HG03575 (cell line): ENCODE results near the gene LRR1.
"Not testable (repeated sequence)": the region's sequence is repeated elsewhere in the genome, so short reads cannot be mapped to it uniquely, and the experiment has no call there.

ENCODE experiments used
- ATAC-seq: cut with Tn5 transposase; IDR thresholded peaks from one replicate; pipeline ENCODE4 v1.9.1; 2021; ENCODE audit not compliant: unreplicated experiment, insufficient number of reproducible peaks, low FRiP score; ENCODE audit errors: extremely low read depth

LRR1 gene

DNA sequence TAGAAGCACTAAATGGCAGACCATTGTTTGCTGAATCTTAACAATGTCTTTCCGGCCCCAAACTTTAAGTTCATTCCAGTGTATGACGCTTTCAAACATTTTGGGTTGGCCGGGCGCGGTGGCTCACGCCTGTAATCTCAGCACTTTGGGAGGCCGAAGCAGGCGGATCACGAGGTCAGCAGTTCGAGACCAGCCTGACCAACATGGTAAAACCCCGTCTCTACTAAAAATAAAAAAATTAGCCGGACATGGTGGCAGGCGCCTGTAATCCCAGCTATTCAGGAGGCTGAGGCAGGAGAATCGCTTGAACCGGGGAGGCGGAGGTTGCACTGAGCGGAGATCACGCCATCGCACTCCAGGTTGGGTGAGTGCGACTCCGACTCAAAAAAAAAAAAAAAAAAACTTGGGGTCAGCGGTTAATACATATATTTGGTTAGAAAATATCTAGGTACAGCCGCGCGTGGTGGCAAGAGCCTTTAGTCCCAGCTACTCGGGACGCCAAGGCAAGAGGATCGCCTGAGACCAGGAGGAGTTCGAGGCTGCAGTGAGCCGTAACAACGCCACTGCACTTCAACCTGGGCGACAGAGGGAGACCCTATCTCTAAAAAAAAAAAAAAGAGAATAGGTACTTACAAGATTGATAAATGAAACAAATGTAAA lies 13.6 kb upstream of the LRR1 start:
- ATAC-seq = not testable (repeated sequence)

DNA sequence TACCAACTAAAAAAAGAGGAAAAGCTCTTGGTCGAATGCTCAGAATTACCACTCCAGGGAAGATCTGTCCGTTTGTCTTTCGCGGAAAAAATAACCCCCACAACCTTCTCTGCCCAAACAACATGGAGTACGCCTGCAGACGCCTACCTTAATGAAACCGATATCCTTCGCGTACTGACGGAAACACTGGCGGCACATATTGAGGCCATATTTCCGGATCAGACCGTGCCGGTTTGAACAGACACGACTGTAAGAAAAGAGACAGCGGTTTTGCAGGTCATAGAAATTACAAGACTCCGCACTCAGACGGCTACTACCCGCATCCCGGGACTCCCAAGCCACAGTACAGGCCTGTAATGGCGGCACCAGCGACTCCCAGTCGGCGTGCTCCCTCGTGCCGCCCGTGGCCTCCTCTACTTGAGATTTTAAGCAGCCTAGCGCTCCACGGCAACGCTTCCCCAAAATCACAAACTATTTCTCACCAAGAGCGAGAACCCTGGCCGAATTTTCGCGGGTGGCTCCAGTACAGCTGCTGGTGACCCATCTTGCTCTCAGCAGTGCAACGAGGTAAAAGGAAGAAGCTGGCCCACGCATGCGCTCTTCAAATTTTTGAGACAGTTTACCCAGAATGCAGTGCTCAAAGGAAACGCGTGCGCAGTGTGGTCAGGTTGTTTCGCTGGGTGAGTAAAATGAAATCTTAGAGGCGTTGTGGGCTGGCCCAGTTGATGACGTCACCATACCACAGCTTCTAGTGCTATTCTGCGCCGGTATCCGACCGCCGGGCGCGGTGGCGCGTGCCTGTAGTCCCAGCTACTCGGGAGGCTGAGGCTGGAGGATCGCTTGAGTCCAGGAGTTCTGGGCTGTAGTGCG lies 12.7 kb upstream of the LRR1 start, which contains the start of gene RPS29:
RPS29 (minus strand) TSS at position 578 of the 870 bp plus-strand sequence; CDS start at position 544, 34 bp downstream.
- ATAC-seq = peak; percentile 88

DNA sequence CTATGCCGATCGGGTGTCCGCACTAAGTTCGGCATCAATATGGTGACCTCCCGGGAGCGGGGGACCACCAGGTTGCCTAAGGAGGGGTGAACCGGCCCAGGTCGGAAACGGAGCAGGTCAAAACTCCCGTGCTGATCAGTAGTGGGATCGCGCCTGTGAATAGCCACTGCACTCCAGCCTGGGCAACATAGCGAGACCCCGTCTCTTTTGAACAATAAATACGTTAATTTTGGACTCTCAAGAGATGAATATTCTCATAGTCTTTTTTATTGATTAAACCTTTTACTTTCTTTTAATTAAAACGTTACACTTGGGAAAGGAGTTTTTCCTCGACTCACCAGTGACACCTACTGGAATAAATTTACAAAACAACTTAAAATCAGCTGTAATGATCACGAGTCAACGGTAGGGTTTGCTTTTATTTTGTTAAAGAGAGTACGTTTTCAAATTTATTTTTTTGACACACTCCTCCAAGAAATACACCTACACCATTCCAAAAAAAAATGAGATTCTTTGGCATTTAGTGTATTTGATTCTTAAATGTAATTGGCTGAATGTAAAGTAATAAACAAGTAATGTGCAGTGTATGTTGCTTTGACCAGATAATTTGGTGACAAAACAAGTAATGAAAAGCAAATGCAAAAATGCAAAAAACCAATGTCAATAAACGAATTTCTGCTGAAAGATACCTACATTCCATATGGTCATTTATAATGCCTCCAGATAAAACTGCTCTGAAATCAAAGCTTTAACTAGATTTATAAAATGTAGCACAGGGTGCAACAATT lies 11.9 kb upstream of the LRR1 start:
- ATAC-seq = peak; percentile 19

DNA sequence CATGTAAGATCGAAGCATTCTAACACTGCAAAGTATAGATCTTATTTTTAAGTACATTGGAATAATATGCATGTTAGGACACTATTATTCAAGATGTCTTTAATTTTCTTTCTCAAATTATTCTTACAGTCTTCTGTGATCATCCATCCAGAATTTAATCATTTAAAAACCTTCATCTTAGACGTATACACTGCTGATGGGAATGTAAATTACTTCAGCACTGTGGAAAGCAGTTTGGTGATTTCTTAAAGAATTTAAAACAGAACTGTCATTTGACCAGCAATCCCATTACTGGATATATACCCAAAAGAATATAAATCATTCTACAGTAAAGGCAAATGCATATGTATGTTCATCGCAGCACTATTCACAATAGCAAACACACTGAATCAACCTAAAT lies 9.4 kb upstream of the LRR1 start:
- ATAC-seq = no peak

DNA sequence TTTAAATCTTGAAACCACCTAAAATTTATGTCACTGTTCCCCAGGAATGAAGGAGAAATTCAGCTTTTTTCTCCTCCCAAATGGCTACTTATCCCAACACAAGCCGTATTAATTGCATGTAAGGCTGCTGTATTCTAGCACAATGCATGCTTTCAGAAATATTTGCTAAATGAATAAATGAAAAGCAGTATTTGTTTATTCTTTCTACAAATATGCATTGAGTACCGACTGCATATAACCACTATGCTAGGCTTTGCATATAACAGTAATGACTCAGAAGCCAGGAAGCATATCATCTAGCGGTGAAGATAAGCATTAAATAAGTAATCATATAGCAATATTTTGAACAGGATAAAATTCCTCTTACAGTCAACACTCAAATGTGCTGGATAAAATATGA lies 5.7 kb upstream of the LRR1 start:
- no peak for ATAC-seq

DNA sequence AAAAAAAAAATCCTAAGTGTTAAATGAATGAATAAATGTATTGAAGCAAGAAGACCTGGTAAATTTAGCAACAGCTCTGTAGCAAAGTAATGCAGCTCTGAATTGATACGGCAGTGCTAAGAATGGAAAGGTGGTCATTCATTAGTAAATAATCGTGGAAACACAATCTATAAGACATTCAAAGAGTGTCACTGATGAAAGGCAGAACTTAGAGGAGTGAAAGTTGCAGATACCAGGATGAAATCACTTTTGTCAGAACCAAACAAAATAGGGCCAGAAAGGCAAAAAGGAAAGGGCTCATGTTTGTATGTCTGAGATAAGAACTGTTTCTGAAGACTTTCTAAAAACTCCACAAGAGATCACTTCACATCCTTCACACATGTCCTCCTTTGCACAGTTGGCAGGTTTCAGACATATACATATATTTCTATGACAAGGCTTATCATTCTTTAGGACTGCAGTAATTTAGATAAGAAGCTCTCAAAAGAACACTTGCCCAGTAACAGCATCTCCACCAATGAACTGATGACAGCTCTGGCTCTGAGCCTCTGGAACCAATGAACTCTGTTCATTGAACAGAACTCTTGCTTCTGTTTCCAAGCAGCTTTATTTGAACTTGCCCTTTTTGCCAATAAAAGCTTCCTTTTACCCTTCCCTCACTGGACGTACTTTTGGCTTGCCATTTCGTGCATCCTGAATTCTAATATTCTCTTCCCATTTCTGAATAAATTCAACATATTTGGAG lies 4.2 kb upstream of the LRR1 start:
- ATAC-seq = no peak

DNA sequence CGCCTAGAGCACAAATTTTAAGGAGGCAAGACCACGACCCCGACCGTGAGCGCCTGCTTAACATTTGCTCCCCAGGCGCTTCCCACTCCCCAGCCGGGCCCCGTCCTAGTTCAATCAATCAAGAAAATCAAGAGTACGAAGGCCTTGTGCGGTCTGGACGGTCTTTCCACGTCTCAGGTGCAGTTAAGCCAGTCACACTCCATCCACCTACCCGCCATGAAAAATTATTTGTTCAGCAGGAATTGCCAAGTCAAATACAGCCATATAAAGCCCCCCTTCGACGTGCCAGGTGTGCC lies 603 bp upstream of the LRR1 start:
- no peak for ATAC-seq

DNA sequence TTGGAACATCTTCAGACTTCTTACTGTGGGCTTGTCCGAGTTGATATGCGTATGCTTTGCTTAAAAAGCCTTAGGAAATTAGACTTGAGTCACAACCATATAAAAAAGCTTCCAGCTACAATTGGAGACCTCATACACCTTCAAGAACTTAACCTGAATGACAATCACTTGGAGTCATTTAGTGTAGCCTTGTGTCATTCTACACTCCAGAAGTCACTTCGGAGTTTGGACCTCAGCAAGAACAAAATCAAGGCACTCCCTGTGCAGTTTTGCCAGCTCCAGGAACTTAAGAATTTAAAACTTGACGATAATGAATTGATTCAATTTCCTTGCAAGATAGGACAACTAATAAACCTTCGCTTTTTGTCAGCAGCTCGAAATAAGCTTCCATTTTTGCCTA lies 8.8 kb downstream of the LRR1 start:
- no peak for ATAC-seq

DNA sequence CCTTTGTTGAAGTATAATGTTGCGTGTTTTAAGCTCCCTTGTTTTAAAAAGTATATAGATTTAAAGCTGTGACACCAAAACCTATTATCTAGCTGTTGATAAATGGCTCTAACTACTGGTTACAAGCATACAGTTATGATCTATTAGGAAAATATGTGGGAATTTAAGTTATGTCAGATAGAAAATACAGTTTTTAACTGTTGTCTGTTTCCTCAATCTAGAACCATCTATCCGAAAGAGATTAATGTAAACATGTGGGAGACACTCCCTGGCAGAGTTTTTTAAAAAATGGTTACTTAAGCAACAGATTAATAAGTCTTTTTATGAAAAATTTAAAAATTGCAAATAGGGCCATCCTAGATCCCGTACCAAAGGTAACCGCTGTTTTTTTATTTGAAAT lies 13.5 kb downstream of the LRR1 start:
- no peak for ATAC-seq

DNA sequence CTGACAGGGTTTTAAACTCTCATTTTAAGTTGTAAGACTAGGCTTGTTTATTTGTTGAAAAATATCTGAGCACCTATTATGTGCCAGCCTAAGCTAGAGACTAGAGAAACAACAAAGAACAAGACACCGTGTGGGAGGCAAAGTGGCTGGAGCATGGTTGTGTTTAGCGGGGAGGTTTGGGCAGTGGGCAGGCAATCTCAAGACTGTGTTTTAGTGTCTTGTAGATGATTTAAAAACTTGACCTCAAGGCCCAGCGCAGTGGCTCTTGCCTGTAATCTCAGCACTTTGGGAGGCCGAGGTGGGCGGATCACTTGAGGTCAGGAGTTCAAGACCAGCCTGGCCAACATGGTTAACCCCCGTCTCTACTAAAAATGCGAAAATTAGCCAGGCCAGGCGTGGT lies 13.9 kb downstream of the LRR1 start:
- ATAC-seq = no peak

DNA sequence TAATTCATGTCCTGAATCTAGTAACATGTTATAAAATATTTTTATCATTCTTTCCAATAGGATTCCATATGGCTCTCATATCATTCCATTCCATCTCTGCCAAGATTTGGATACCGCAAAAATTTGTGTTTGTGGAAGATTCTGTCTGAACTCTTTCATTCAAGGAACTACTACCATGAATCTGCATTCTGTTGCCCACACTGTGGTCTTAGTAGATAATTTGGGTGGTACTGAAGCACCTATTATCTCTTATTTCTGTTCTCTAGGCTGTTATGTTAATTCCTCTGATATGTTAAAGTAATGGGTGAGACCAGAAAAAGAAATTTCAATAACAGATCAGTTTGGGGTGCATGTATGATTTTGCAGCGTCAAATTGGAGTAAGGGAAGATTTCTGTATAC lies 15.5 kb downstream of the LRR1 start:
- no peak for ATAC-seq

DNA sequence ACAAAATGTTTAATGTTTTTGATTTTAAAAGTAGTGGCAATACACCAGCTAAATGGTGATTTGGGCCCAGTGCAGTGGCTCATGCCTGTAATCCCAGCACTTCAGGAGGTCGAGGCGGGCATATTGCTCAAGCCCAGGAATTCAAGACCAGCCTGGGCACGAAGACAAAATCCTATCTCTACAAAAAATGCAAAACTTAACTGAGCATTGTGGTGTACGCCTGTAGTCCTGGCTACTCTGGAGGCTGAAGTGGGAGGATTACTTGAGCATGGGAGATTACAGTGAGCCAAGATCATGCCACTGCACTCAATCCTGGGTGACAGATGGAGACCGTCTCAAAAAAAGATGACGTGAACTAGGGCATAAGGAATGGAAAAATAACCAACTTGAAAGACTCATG lies 17.0 kb downstream of the LRR1 start:
- ATAC-seq = no peak

DNA sequence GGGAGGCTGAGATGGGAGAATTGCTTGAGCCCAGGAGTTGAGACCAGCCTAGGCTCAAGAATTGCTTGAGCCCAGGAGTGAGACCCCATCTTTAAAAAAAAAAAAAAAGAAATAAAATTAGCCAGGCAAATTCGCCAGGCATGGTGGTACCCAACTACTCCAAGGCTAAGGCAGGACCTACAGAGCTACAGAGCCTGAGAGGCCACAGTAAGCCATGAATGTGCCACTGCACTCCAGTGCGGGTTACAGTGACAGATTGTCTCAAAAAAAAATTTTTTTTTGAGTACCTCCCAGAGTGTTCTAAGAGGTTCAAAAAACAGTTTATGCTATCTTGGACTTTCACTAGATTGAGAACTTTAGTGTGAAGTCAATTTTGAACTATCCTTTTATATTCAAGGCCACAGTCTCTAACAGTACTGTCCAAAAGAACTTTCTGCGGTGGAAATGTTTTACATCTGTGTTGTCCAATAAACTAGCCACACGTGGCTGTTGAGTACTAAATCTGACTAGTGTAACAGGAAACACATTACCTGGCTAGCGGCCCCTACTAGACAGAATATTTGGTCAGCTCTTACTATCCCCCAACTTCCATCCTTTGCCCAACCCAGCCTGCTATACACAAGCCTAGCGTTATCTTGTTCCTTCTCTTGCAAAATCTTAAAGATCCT lies 19.2 kb downstream of the LRR1 start:
- no peak for ATAC-seq

DNA sequence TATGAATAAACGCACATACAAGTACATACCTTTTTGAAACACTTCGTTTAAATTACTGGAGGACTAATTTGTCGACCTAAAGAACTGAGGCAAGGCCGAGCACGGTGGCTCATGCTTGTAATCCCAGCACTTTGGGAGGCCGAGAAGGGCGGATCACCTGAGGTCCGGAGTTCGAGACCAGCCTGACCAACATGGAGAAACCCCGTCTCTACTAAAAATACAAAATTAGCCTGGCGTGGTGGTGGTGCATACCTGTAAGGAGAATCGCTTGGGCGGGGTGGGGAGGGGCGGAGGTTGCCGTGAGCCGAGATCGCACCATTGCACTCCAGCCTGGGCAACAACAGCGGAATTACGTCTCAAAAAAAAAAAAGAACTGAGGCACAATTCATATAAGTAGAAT lies 20.5 kb downstream of the LRR1 start:
- not testable (repeated sequence) for ATAC-seq

DNA sequence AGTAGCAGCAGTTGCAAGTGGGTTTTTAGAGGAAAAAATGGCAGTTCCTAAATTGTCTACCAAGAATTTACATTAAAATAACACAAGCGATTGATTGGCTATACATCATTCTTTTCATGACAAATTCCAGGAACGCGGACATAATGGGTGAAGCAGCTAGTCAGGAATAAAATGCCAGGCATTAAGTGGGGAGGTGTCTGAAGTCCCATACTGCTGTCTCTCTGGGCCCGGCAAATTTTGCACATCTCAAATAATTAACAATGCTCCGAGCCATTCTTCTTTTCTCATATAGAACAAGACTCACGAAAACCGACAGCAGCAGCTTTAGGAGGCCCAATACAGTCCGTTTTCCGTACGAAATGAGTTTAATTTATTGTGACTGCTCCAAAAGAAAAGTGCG lies 21.0 kb downstream of the LRR1 start:
- no peak for ATAC-seq

DNA sequence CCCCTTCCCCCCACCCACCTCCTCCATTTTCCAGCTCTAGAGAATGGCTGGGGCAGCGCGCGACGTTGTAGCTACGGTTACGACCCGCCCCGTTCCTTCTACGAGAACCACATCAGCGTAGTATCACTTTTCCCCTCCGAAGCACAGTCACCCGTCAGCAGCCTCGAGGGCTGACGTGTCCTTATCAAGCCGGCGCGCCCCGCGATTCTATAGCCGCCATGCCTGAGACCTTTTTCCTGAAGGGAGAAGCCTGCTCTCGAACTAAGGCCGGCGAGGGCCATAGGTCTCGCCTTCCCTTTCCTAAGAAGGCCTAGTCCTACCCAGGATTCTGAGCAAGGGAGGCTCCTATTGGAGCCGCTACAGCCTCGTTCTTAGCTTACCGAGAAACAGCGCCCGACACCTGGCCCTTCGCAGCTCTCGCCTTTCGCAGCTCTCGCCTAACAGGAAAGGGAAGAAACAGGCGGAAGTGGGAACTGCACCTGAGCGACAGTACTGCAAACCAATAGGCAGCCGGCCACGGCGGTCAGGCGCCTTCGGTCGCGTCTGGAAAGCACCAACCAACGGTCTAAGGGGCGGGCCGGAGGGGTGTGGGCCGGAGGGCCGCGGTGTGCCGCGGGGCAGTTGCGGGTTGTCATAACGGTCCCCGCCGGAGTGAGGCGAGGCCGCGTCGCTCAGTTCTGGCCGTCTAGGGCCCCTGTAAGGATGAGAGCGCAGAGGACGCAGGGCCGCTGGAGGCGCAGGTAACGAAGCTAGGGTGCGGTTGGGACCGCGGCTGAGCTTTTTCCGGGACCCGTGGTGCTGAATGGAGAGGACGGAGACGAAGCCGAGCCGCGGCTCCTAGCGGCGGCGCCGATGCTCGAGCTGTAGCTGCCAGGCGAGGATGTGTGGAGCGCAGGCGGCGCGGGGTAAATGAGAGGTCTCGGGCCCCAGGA lies 21.7 kb downstream of the LRR1 start, which contains the start of the genes MGAT2 and RPL36AL:
MGAT2 (plus strand) TSS at position 618 of the 932 bp plus-strand sequence. CDS start 470 bp downstream, outside the sequence.
RPL36AL (minus strand) TSS at position 445 of the 932 bp plus-strand sequence. CDS start 1,522 bp downstream, outside the sequence.
- ATAC-seq = peak; percentile 73

DNA sequence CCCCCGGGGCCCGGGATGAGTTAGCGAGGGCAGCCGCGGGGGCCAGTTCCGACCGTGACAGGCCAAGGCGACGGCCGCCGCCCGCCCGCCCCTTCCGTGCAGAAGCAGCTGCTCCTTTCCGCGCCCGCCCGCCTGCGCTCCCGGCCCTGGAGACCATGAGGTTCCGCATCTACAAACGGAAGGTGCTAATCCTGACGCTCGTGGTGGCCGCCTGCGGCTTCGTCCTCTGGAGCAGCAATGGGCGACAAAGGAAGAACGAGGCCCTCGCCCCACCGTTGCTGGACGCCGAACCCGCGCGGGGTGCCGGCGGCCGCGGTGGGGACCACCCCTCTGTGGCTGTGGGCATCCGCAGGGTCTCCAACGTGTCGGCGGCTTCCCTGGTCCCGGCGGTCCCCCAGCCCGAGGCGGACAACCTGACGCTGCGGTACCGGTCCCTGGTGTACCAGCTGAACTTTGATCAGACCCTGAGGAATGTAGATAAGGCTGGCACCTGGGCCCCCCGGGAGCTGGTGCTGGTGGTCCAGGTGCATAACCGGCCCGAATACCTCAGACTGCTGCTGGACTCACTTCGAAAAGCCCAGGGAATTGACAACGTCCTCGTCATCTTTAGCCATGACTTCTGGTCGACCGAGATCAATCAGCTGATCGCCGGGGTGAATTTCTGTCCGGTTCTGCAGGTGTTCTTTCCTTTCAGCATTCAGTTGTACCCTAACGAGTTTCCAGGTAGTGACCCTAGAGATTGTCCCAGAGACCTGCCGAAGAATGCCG lies 22.6 kb downstream of the LRR1 start:
- ATAC-seq = no peak
